Mucosa of descending colon (tissue), 3 donors: ENCODE measurements around the gene MON1B. TPM values are rescaled to one million over a fixed set of nuclear protein-coding genes. Genes with fewer than 3 reads are reported as not detected.
A peak's percentile ranks its signal among the peaks of the same experiment; 100 is the strongest.

Experiments
- ATAC-seq: fragments of 200-7000 bp; cut with Tn5 transposase; one replicate; pipeline ENCODE4 v1.9.1; 2020; ENCODE audit warnings: mild to moderate bottlenecking, moderate library complexity
- DNase-seq, 3 donors: peaks; one replicate each; pipeline ENCODE4 v3.0.0-alpha.2; 2020
- H3K36me3 ChIP-seq: fragments of 200-600 bp; one replicate; pipeline ENCODE4 v1.8.0; 2021; ENCODE audit warnings: low read depth, mild to moderate bottlenecking
- H3K4me1 ChIP-seq: fragments of 200-600 bp; one replicate; pipeline ENCODE4 v1.8.0; 2021; ENCODE audit warnings: low read depth, mild to moderate bottlenecking
- H3K4me3 ChIP-seq: fragments of 200-600 bp; one replicate; pipeline ENCODE4 v1.8.0; 2021; ENCODE audit warnings: mild to moderate bottlenecking
- H3K9me3 ChIP-seq: fragments of 200-600 bp; one replicate; pipeline ENCODE4 v1.8.0; 2021; ENCODE audit warnings: mild to moderate bottlenecking
- CTCF ChIP-seq: fragments of 200-600 bp; IDR thresholded peaks from one replicate; pipeline ENCODE4 v1.8.0; 2022; ENCODE audit warnings: antibody characterized with exemption, mild to moderate bottlenecking
- intact Hi-C, 2 donors: fragments of 100-400 bp; cut with DNase I in 1 of 2; cut with micrococcal nuclease in 1 of 2; formaldehyde crosslinking; loops; one replicate each; pipeline versions ENCODE4 v1.11.0 to v1.11.1; 2022; cut with DNase I, micrococcal nuclease
- total RNA-seq, 3 donors: library from RNA; stranded (reverse); fragmentation: NEBNext Ultra II Directional in 2 of 3; extraction: Animal tissue kit (Norgen Biotek cat#: 25700) in 2 of 3; gene quantifications; one replicate each; pipeline versions ENCODE4 v1.2.1 to v1.2.4, GENCODE V29; 2021 to 2023
- donor health status: DM: no; HTN: no; CAD: no; lungs with moderate emphysema.
- donor health status: DM: no; HTN: no; CAD: no.
- donor health status: DM: no; HTN: yes; CAD: no.

The MON1B gene
- total RNA-seq, 3 donors from 2014 or later: 54.8 to 83.8 (median 72.7) TPM

- DNase-seq: peak; percentile 77 to 79 (median 79)
- Histone ChIP-seq H3K9me3 (no peaks in the 10 kb centered on the region), H3K4me1 (no peaks in the 10 kb centered on the region), H3K4me3 (peak overlapping the region; percentile 42), H3K36me3 (no peaks in the 10 kb centered on the region)
- no peak for TF ChIP-seq CTCF
- ATAC-seq: peak; percentile 89
- intact Hi-C loops: no loop called here
Observed at GRCh38 chr16:77212741-77213541, 22.0 kb downstream of the MON1B start.

- no peaks in the 10 kb centered on the region for H3K4me1 ChIP-seq
- H3K36me3 ChIP-seq: no peaks in the 10 kb centered on the region
- H3K4me3 ChIP-seq: no peak overlapping the region
- H3K9me3 ChIP-seq: no peaks in the 10 kb centered on the region
- no peak for ATAC-seq
- TF ChIP-seq CTCF: no peak
- intact Hi-C loops: no loop called here
- no peak for DNase-seq
Observed at GRCh38 chr16:77213542-77214106, 22.6 kb downstream of the MON1B start.

GRCh38 chr16:77214411-77215138 is 23.6 kb downstream of the MON1B start:
- DNase-seq: no peak
- H3K36me3 ChIP-seq: no peaks in the 10 kb centered on the region
- no peaks in the 10 kb centered on the region for H3K4me1 ChIP-seq
- no peaks in the 10 kb centered on the region for H3K9me3 ChIP-seq
- no peak for TF ChIP-seq CTCF
- no peak for ATAC-seq
- H3K4me3 ChIP-seq: no peak overlapping the region
- intact Hi-C loops: no loop called here

- TF ChIP-seq CTCF: no peak
- ATAC-seq (no peak), DNase-seq (no peak)
- Histone ChIP-seq H3K36me3 (no peaks in the 10 kb centered on the region), H3K9me3 (no peaks in the 10 kb centered on the region), H3K4me1 (no peaks in the 10 kb centered on the region), H3K4me3 (no peak overlapping the region)
- intact Hi-C loops: no loop called here
Observed at GRCh38 chr16:77219437-77219836, 28.4 kb downstream of the MON1B start.

- H3K9me3 ChIP-seq: no peaks in the 10 kb centered on the region
- H3K4me1 ChIP-seq: no peaks in the 10 kb centered on the region
- TF ChIP-seq CTCF: no peak
- no peak for ATAC-seq
- no peaks in the 10 kb centered on the region for H3K36me3 ChIP-seq
- no peak overlapping the region for H3K4me3 ChIP-seq
- no peak for DNase-seq
- intact Hi-C loops: no loop called here
Observed at GRCh38 chr16:77220427-77220826, 29.4 kb downstream of the MON1B start.
